CD4-positive, alpha-beta T cell treated with Interferon alpha-2 for 1 hour (primary cell): ENCODE measurements around the gene BRD3OS.
"Not testable (repeated sequence)": the region's sequence is repeated elsewhere in the genome, so short reads cannot be mapped to it uniquely, and the experiment has no call there.

ENCODE experiments used
- DNase-seq, 2 donors: peaks; one replicate each; pipeline ENCODE4 v3.0.0-alpha.2; 2020 to 2022

BRD3OS gene

GRCh38 chr9:134024828-134025605 is at the start of gene BRD3OS:
Gene BRD3OS (plus strand): TSS chr9:134025481. CDS start chr9:134026748, 1,267 bp downstream.
- peak; percentile 95 to 96 for DNase-seq

GRCh38 chr9:133975511-133975910 is 49.8 kb upstream of the BRD3OS start:
- DNase-seq = no peak

GRCh38 chr9:133976191-133976861 is 49.0 kb upstream of the BRD3OS start:
- DNase-seq = no peak

- DNase-seq = no peak
Measured at GRCh38 chr9:133976887-133977286, 48.4 kb upstream of the BRD3OS start.

GRCh38 chr9:133977421-133978201 is 47.7 kb upstream of the BRD3OS start:
- DNase-seq = no peak

GRCh38 chr9:133978226-133978898 is 46.9 kb upstream of the BRD3OS start:
- DNase-seq = no peak

- no peak for DNase-seq
Measured at GRCh38 chr9:133978899-133979272, 46.4 kb upstream of the BRD3OS start.

GRCh38 chr9:133979273-133979920 is 45.9 kb upstream of the BRD3OS start:
- DNase-seq = no peak

- no peak for DNase-seq
Measured at GRCh38 chr9:133979921-133980863, 45.1 kb upstream of the BRD3OS start.

GRCh38 chr9:133980864-133981588 is 44.3 kb upstream of the BRD3OS start:
- DNase-seq = no peak

GRCh38 chr9:133981589-133981957 is 43.7 kb upstream of the BRD3OS start:
- DNase-seq = no peak

GRCh38 chr9:133981958-133982681 is 43.2 kb upstream of the BRD3OS start:
- no peak for DNase-seq

GRCh38 chr9:133982971-133983720 is 42.1 kb upstream of the BRD3OS start:
- DNase-seq = no peak

- DNase-seq = no peak
Measured at GRCh38 chr9:133986061-133986460, 39.2 kb upstream of the BRD3OS start.

GRCh38 chr9:133986774-133987445 is 38.4 kb upstream of the BRD3OS start:
- DNase-seq = no peak

- no peak for DNase-seq
Measured at GRCh38 chr9:133987446-133987788, 37.9 kb upstream of the BRD3OS start.

- DNase-seq = no peak
Measured at GRCh38 chr9:133987946-133988665, 37.2 kb upstream of the BRD3OS start.

GRCh38 chr9:133988771-133989170 is 36.5 kb upstream of the BRD3OS start:
- not testable (repeated sequence) for DNase-seq
